ENCODE measurements around the gene USHBP1.

USHBP1 gene

DNA sequence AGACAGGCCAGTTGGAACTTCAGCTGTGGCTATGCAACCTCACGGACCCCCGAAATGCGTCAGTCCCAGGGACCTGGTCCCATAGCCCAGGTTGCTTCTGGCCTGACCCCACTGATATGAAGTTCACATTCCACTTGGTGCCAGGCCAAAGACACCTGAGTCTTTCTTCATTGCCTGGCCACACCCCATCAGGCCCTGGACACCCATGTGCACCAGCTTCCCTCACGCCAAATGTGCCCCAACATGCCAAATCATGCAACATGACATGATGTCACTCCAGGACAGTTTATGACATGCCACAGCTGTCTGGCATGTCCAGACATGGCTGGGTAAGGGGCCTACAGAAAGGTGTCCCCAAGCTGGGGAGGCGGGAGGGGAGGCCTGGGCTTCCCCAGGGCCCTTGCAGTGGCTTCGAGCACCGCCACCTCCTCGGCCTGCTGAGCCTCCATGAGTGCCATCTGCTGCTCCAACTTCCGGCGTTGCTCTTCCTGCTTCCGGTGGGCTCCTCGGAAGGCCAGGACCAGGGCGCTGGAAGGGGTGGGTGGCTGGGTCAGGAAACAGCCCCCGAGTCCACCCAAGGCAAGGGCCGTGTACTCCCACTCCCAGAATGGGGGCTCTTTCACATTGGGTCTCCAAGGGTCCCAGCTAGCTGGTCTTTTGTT lies 14.5 kb downstream of the USHBP1 start:
- Histone ChIP-seq H3K27ac (no peak overlapping the region), H3K4me3 (ENCODE audit: low read depth, low read length) (no peak overlapping the region), H3K27me3 (replicated peaks) (no peaks in the 10 kb centered on the region), H3K36me3 (replicated peaks) (no peaks in the 10 kb centered on the region)
- TF ChIP-seq, protein P1, sequence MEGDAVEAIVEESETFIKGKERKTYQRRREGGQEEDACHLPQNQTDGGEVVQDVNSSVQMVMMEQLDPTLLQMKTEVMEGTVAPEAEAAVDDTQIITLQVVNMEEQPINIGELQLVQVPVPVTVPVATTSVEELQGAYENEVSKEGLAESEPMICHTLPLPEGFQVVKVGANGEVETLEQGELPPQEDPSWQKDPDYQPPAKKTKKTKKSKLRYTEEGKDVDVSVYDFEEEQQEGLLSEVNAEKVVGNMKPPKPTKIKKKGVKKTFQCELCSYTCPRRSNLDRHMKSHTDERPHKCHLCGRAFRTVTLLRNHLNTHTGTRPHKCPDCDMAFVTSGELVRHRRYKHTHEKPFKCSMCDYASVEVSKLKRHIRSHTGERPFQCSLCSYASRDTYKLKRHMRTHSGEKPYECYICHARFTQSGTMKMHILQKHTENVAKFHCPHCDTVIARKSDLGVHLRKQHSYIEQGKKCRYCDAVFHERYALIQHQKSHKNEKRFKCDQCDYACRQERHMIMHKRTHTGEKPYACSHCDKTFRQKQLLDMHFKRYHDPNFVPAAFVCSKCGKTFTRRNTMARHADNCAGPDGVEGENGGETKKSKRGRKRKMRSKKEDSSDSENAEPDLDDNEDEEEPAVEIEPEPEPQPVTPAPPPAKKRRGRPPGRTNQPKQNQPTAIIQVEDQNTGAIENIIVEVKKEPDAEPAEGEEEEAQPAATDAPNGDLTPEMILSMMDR (IDR thresholded peaks at IDR 0.05; ENCODE audit: low read depth, low read length, missing control alignments) = no peak
- no peak for DNase-seq
- in situ Hi-C loops (cut with HindIII; ENCODE audit: low pct_ligation_motif_present, low sequenced_read_pairs) = no loop called here

DNA sequence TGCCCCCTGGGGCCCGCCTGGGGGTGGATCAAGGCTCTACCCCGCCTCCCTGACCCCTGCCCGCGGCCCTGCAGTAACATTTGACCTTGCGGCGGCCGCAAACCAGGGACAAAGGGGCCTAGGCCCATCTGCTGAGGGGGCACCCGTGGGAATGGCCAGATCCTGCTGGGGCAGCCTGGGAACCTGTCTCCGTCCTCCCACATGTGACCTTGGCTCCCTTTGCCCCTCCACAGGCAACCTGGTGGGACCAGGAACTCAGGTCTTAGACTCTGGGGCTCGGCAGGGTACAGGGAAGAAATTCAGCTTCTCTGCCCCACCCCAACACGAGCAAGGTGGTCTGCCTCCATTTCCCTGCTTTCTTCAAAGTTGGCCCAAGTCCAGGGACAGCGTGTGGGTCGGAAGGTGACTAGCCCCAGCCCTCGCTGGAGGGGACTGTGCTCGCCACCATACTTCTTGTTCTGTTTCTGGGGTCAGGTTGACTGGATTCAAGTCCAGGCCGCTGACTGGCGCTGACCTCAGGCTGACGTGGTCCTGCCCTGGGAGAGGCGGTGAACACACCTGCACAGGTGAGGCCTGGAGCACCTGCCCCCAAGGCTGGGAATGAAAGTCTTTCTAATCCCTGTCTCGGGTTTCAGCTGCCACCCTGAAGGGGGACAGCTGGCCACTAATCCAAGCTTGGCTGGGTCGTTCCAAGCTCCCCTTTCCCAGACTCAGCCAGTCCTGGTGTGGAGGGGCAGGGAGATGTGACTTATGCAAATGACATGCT lies 16.4 kb downstream of the USHBP1 start:
- Histone ChIP-seq H3K27ac (no peak overlapping the region), H3K27me3 (replicated peaks) (no peaks in the 10 kb centered on the region), H3K4me3 (ENCODE audit: low read depth, low read length) (no peak overlapping the region), H3K36me3 (replicated peaks) (no peaks in the 10 kb centered on the region)
- no peak for DNase-seq
- TF ChIP-seq, protein P1 (IDR thresholded peaks at IDR 0.05; ENCODE audit: low read depth, low read length, missing control alignments) = no peak
- in situ Hi-C loops (cut with HindIII; ENCODE audit: low pct_ligation_motif_present, low sequenced_read_pairs) = no loop called here

DNA sequence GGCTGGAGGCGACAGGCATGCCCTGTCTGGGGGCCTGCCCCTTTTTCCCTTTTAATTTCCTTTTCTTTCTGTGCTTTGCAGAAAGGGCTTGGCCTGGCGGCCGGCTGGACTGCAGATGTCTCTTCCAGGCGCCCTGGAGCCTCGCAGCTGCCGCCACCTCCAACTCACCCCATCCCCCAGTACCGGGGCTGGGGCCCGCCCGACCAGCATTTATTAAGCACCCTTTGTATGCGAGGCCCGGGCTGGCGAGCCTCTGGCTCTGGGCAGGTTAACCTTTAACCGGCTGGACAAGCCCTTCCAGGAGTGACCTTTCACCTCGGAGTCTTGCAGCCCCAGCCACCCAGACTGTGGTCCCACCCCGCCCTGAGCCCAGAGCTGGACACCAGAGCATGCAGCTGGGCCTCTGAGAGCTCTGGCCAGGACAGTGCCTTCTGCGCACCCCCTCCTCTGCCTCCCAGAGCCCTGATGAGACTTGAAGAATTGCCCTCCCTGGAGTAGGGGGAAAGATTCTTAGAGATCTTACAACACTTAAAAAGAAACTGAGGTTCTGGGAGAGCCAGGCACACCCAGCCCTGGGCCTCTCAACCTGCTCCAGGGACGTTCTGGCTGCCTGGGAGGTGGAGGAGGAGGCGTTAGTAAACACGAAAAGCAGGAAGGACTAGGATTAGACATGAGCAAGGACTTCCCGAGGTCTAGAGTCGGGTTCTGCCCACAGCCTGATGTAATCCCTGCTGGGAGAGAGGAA lies 17.7 kb downstream of the USHBP1 start:
- DNase-seq = no peak
- in situ Hi-C loops (cut with HindIII; ENCODE audit: low pct_ligation_motif_present, low sequenced_read_pairs) = no loop called here
- peak overlapping the region; percentile 51 for H3K4me3 ChIP-seq (ENCODE audit: low read depth, low read length)
- no peaks in the 10 kb centered on the region for H3K36me3 ChIP-seq (replicated peaks)
- TF ChIP-seq, protein P1 (IDR thresholded peaks at IDR 0.05; ENCODE audit: low read depth, low read length, missing control alignments) = no peak
- no peak overlapping the region for H3K27ac ChIP-seq
- H3K27me3 ChIP-seq (replicated peaks) = no peaks in the 10 kb centered on the region

DNA sequence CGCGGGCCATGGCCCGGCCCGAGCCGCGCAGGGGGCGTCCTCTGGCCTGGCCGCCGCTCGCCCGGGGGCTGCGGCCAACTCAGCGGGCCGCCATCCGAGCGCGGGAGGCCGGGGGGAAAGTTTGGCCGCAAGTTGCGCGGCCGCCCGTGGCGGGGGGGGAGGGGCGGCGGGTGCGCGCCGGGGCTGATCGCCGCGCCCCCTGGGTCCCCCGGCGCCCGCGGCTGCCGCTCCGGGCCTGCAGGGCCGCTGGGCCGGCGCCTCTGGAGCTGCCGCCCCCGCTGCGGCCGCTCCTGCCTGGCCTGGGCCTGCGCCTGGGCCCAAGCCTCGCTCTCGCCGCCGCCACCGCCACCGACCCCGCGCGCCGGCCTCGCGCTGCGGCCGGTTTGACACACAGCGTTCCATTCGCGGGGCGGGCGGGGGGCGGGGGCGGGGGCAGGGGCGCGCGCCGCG lies 19.0 kb downstream of the USHBP1 start, which contains the start of gene NR2F6:
Gene NR2F6 (minus strand): TSS at position 385 of the 450 bp plus-strand sequence. CDS start 699 bp downstream, outside the sequence.
- in situ Hi-C loops (cut with HindIII; ENCODE audit: low pct_ligation_motif_present, low sequenced_read_pairs) = no loop called here
- DNase-seq = no peak

More for the DNA sequence above, 19.0 kb downstream of the USHBP1 start, which contains the start of gene NR2F6:
- no peak within 1 kb of the TSS for H3K27ac ChIP-seq
- no peaks in the 10 kb centered on the region for H3K27me3 ChIP-seq (replicated peaks)
- H3K4me3 ChIP-seq (ENCODE audit: low read depth, low read length) = peak within 1 kb of the TSS; percentile 76
- TF ChIP-seq, protein P1 (IDR thresholded peaks at IDR 0.05; ENCODE audit: low read depth, low read length, missing control alignments) = no peak
- no peaks in the 10 kb centered on the region for H3K36me3 ChIP-seq (replicated peaks)

Measured in brain microvascular endothelial cell (primary cell).